Mucosa of stomach (tissue), 1 donor: Measurements from ENCODE around the gene PXK.
"Not testable (repeated sequence)": the region's sequence is repeated elsewhere in the genome, so short reads cannot be mapped to it uniquely, and the experiment has no call there.

Source experiments
- H3K27me3 ChIP-seq: one replicate; pipeline ENCODE4 v1.7.0; 2013; ENCODE audit warnings: mild to moderate bottlenecking, low read length; ENCODE audit not compliant: control insufficient read depth, insufficient read depth
- H3K36me3 ChIP-seq: one replicate; pipeline ENCODE4 v1.7.0; 2013; ENCODE audit warnings: low read length; ENCODE audit not compliant: control insufficient read depth, insufficient read depth
- H3K4me1 ChIP-seq: one replicate; pipeline ENCODE4 v1.7.0; 2013; ENCODE audit warnings: mild to moderate bottlenecking, low read length; ENCODE audit not compliant: control insufficient read depth, insufficient read depth
- H3K4me3 ChIP-seq: one replicate; pipeline ENCODE4 v1.7.0; 2013; ENCODE audit warnings: low read length
- H3K9ac ChIP-seq: one replicate; pipeline ENCODE4 v1.7.0; 2013; ENCODE audit warnings: mild to moderate bottlenecking, low read length, moderate library complexity
- H3K9me3 ChIP-seq: one replicate; pipeline ENCODE4 v1.7.0; 2013; ENCODE audit warnings: mild to moderate bottlenecking, low read length, moderate library complexity; ENCODE audit not compliant: control insufficient read depth
- donor health status: Pancreatic carcinoma.

Gene PXK

GRCh38 chr3:58434990-58435389 lies 102.3 kb downstream of the PXK start:
- Histone ChIP-seq H3K9ac (no peak overlapping the region), H3K36me3 (peaks cover 3% of the 10 kb centered on the region), H3K27me3 (no peaks in the 10 kb centered on the region), H3K4me1 (peaks cover 9% of the 10 kb centered on the region), H3K9me3 (no peaks in the 10 kb centered on the region), H3K4me3 (no peak overlapping the region)

- not testable (repeated sequence) for H3K27me3 ChIP-seq, H3K36me3 ChIP-seq, H3K9ac ChIP-seq, H3K4me3 ChIP-seq, H3K9me3 ChIP-seq, H3K4me1 ChIP-seq
Observed at GRCh38 chr3:58437276-58437675, 104.6 kb downstream of the PXK start.

GRCh38 chr3:58440996-58441355 lies 108.3 kb downstream of the PXK start:
- not testable (repeated sequence) for H3K4me3 ChIP-seq, H3K9ac ChIP-seq, H3K4me1 ChIP-seq, H3K9me3 ChIP-seq, H3K36me3 ChIP-seq, H3K27me3 ChIP-seq

GRCh38 chr3:58441514-58442450 lies 109.1 kb downstream of the PXK start:
- no peaks in the 10 kb centered on the region for H3K27me3 ChIP-seq
- H3K9me3 ChIP-seq = no peaks in the 10 kb centered on the region
- no peaks in the 10 kb centered on the region for H3K36me3 ChIP-seq
- H3K4me3 ChIP-seq = no peak overlapping the region
- H3K9ac ChIP-seq = no peak overlapping the region
- no peaks in the 10 kb centered on the region for H3K4me1 ChIP-seq

- no peak overlapping the region for H3K9ac ChIP-seq
- no peak overlapping the region for H3K4me3 ChIP-seq
- H3K4me1 ChIP-seq = no peaks in the 10 kb centered on the region
- no peaks in the 10 kb centered on the region for H3K36me3 ChIP-seq
- no peaks in the 10 kb centered on the region for H3K27me3 ChIP-seq
- H3K9me3 ChIP-seq = no peaks in the 10 kb centered on the region
Observed at GRCh38 chr3:58452176-58452575, 119.5 kb downstream of the PXK start.

- no peaks in the 10 kb centered on the region for H3K27me3 ChIP-seq
- no peaks in the 10 kb centered on the region for H3K9me3 ChIP-seq
- no peaks in the 10 kb centered on the region for H3K36me3 ChIP-seq
Observed at GRCh38 chr3:58459160-58459559, 126.5 kb downstream of the PXK start.

GRCh38 chr3:58462829-58463180 lies 130.1 kb downstream of the PXK start:
- Histone ChIP-seq H3K27me3 (no peaks in the 10 kb centered on the region), H3K9me3 (no peaks in the 10 kb centered on the region), H3K36me3 (no peaks in the 10 kb centered on the region), H3K4me3 (no peak overlapping the region), H3K9ac (peak overlapping the region; percentile 23), H3K4me1 (peaks cover 11% of the 10 kb centered on the region)

More at GRCh38 chr3:58459160-58459559, 126.5 kb downstream of the PXK start:
- H3K4me1 ChIP-seq = peaks cover 11% of the 10 kb centered on the region
- H3K4me3 ChIP-seq = no peak overlapping the region
- H3K9ac ChIP-seq = no peak overlapping the region

- Histone ChIP-seq H3K9ac (peak overlapping the region; percentile 23), H3K9me3 (no peaks in the 10 kb centered on the region), H3K4me1 (peaks cover 11% of the 10 kb centered on the region), H3K27me3 (no peaks in the 10 kb centered on the region), H3K36me3 (no peaks in the 10 kb centered on the region), H3K4me3 (peak overlapping the region; percentile 37)
Observed at GRCh38 chr3:58463181-58463941, 130.7 kb downstream of the PXK start.

GRCh38 chr3:58463942-58464271 lies 131.2 kb downstream of the PXK start:
- no peak overlapping the region for H3K9ac ChIP-seq
- peaks cover 11% of the 10 kb centered on the region for H3K4me1 ChIP-seq
- no peaks in the 10 kb centered on the region for H3K27me3 ChIP-seq
- H3K36me3 ChIP-seq = no peaks in the 10 kb centered on the region
- no peak overlapping the region for H3K4me3 ChIP-seq
- H3K9me3 ChIP-seq = no peaks in the 10 kb centered on the region

- Histone ChIP-seq H3K27me3 (no peaks in the 10 kb centered on the region), H3K36me3 (no peaks in the 10 kb centered on the region), H3K4me3 (no peak overlapping the region), H3K9ac (no peak overlapping the region), H3K9me3 (no peaks in the 10 kb centered on the region), H3K4me1 (peaks cover 11% of the 10 kb centered on the region)
Observed at GRCh38 chr3:58464866-58465265, 132.2 kb downstream of the PXK start.

- no peak overlapping the region for H3K9ac ChIP-seq
Observed at GRCh38 chr3:58466899-58467563, 134.3 kb downstream of the PXK start.

GRCh38 chr3:58469096-58469495 lies 136.4 kb downstream of the PXK start:
- Histone ChIP-seq H3K27me3 (no peaks in the 10 kb centered on the region), H3K36me3 (no peaks in the 10 kb centered on the region), H3K9ac (no peak overlapping the region), H3K4me1 (peaks cover 21% of the 10 kb centered on the region), H3K4me3 (no peak overlapping the region), H3K9me3 (no peaks in the 10 kb centered on the region)

More at GRCh38 chr3:58466899-58467563, 134.3 kb downstream of the PXK start:
- no peaks in the 10 kb centered on the region for H3K9me3 ChIP-seq
- no peaks in the 10 kb centered on the region for H3K27me3 ChIP-seq
- no peaks in the 10 kb centered on the region for H3K36me3 ChIP-seq
- H3K4me3 ChIP-seq = no peak overlapping the region
- H3K4me1 ChIP-seq = peaks cover 27% of the 10 kb centered on the region
